Measurements from ENCODE around the gene DNAAF8.

GRCh38 chr16:4687946-4688673 is 46.2 kb upstream of the DNAAF8 start:
- TF ChIP-seq EZH2 (IDR thresholded peaks at IDR 0.05; ENCODE audit: borderline replicate concordance, low read depth, low read length, severe bottlenecking) (no peak), CTCF (IDR thresholded peaks at IDR 0.05; ENCODE audit: borderline replicate concordance, extremely low read depth, low read length, poor library complexity, severe bottlenecking) (no peak)

Data from DND-41 (cell line).